HepG2 (cell line): ENCODE measurements around the gene WFDC12. TPM values are rescaled to one million over a fixed set of nuclear protein-coding genes. Genes with fewer than 3 reads are reported as not detected.
A peak's percentile ranks its signal among the peaks of the same experiment; 100 is the strongest.

Source experiments
- ELF3 ChIP-seq: IDR thresholded peaks from 2 replicates; pipeline ENCODE4 v1.6.1; 2016; ENCODE audit warnings: missing genetic modification reagents, missing compliant biosample characterization
- HNF1A ChIP-seq, 2 experiments: sonication (generic) in 1 of 2; formaldehyde crosslinking in 1 of 2; IDR thresholded peaks; 2 replicates each; pipeline versions ENCODE4 v1.4.0 to v1.6.1; 2016 to 2020; ENCODE audit warnings: borderline replicate concordance in 1 of 2, low read depth in 1 of 2, mild to moderate bottlenecking in 1 of 2, missing genetic modification reagents in 1 of 2
- KDM1A ChIP-seq: IDR thresholded peaks from 2 replicates; pipeline ENCODE4 v1.6.1; 2016; ENCODE audit warnings: missing compliant biosample characterization
- KMT2A ChIP-seq: sonication (generic); formaldehyde crosslinking; IDR thresholded peaks from 2 replicates; pipeline ENCODE4 v1.4.0; 2020; ENCODE audit warnings: missing genetic modification reagents
- MAFK ChIP-seq, 2 experiments: IDR thresholded peaks in 1 of 2; conservative IDR thresholded peaks in 1 of 2; 2 replicates each; pipeline ENCODE4 v1.6.1; 2011; ENCODE audit warnings: improper control_type of control experiment in 2 of 2, low read length in 2 of 2
- MEF2D ChIP-seq: sonication (generic); formaldehyde crosslinking; IDR thresholded peaks from 2 replicates; pipeline ENCODE4 v1.5.1; 2020; ENCODE audit warnings: mild to moderate bottlenecking, missing genetic modification reagents
- ZKSCAN5 ChIP-seq: sonication (generic); formaldehyde crosslinking; IDR thresholded peaks from 2 replicates; pipeline ENCODE4 v1.5.1; 2020; ENCODE audit warnings: mild to moderate bottlenecking, missing genetic modification reagents
- ZNF136 ChIP-seq: sonication (generic); formaldehyde crosslinking; IDR thresholded peaks from 2 replicates; pipeline ENCODE4 v1.8.1; 2022; ENCODE audit warnings: low read depth, mild to moderate bottlenecking, moderate library complexity, missing genetic modification reagents
- ZNF354B ChIP-seq: sonication (generic); formaldehyde crosslinking; IDR thresholded peaks from 2 replicates; pipeline ENCODE4 v1.8.0; 2022; ENCODE audit warnings: mild to moderate bottlenecking, missing genetic modification reagents
- ZNF432 ChIP-seq: sonication (generic); formaldehyde crosslinking; IDR thresholded peaks from 2 replicates; pipeline ENCODE4 v1.5.0; 2020; ENCODE audit warnings: missing genetic modification reagents, mild to moderate bottlenecking, borderline replicate concordance
- ZNF556 ChIP-seq: sonication (generic); formaldehyde crosslinking; IDR thresholded peaks from 2 replicates; pipeline ENCODE4 v1.4.0; 2020; ENCODE audit warnings: mild to moderate bottlenecking, missing genetic modification reagents, borderline replicate concordance
- ZNF768 ChIP-seq: sonication (generic); formaldehyde crosslinking; IDR thresholded peaks from 2 replicates; pipeline ENCODE4 v1.4.0; 2020; ENCODE audit warnings: missing genetic modification reagents
- ZNF770 ChIP-seq: sonication (generic); formaldehyde crosslinking; IDR thresholded peaks from 2 replicates; pipeline ENCODE4 v1.5.0; 2020; ENCODE audit warnings: mild to moderate bottlenecking, missing genetic modification reagents
- ZNF792 ChIP-seq: IDR thresholded peaks from 2 replicates; pipeline ENCODE4 v1.6.1; 2016
- ZNF879 ChIP-seq: sonication (generic); formaldehyde crosslinking; IDR thresholded peaks from 2 replicates; pipeline ENCODE4 v1.8.1; 2023; ENCODE audit warnings: missing genetic modification reagents
- polyA plus RNA-seq, 8 experiments: library from polyadenylated mRNA; depleted of rRNA in 3 of 8; stranded (reverse) in 7 of 8; unstranded in 1 of 8; fragments of >200 nt; fragmentation: Illumina TruSeq in 4 of 8; extraction: Trizol in 4 of 8; gene quantifications; 2 replicates each; pipeline versions ENCODE4 v1.2.1 to v1.2.3, GENCODE V29; 2011 to 2016; ENCODE audit warnings: low read depth in 4 of 8, missing spikeins in 1 of 8, mixed read lengths in 1 of 8; ENCODE audit not compliant: insufficient read depth in 1 of 8
- total RNA-seq, 5 experiments: library from RNA; depleted of rRNA; stranded (reverse); fragments of >200 nt; fragmentation: Illumina TruSeq; extraction: Trizol; gene quantifications; 2 replicates each; pipeline ENCODE4 v1.2.3, GENCODE V29; 2016; ENCODE audit warnings: low read depth in 1 of 5
- TF ChIP-seq, protein P1 (sequence below): sonication (generic); formaldehyde crosslinking; IDR thresholded peaks from 2 replicates; pipeline ENCODE4 v1.4.0; 2020; ENCODE audit warnings: low read depth, missing genetic modification reagents

Gene WFDC12
- total and polyA plus RNA-seq, 2 of the 13 experiments (the other 11 are each of a cell fraction or from before 2014, with no cell fraction given), result not detected

DNA sequence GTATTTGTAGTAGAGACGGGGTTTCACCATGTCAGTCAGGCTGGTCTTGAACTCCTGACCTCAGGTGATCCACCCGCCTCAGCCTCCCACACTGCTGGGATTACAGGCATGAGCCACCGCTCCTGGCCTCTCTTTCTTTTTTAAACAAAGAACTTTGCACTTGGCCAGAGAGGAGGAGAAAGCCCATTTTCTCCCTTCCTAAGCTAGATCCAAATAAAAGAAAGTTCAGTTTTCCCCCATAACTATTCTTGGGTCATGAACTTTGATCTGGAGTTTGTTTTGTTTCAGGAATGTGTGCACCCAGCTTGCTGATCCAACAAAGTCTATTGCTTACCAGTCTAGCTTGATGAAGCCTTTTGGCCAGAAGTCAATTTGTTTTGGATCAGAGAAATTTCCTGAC is 46.7 kb downstream of the WFDC12 start (continued):
- no peak for TF ChIP-seq ZNF879 (CRISPR knock-in tag)
- TF ChIP-seq MEF2D (CRISPR knock-in tag), result peak; percentile 91
- peak; percentile 76; the same call in 1 of the 2 replicates for TF ChIP-seq ZNF556 (CRISPR knock-in tag)
- peak; percentile 75; the same call in 1 of the 2 replicates for TF ChIP-seq ZNF792 (CRISPR knock-in tag)
- no peak for TF ChIP-seq ZNF432 (CRISPR knock-in tag)
- TF ChIP-seq MAFK (conservative IDR thresholded peaks at IDR 0.05 in 1 of 2, IDR thresholded peaks at IDR 0.05 in 1 of 2; ENCODE audit: low read length in 2 of 2), result peak in 1 of 2 experiments; percentile 59; a peak in 3 of 4 replicates
- no peak for TF ChIP-seq KMT2A (CRISPR knock-in tag)
- TF ChIP-seq KDM1A, result peak; percentile 89
- TF ChIP-seq, protein P1, sequence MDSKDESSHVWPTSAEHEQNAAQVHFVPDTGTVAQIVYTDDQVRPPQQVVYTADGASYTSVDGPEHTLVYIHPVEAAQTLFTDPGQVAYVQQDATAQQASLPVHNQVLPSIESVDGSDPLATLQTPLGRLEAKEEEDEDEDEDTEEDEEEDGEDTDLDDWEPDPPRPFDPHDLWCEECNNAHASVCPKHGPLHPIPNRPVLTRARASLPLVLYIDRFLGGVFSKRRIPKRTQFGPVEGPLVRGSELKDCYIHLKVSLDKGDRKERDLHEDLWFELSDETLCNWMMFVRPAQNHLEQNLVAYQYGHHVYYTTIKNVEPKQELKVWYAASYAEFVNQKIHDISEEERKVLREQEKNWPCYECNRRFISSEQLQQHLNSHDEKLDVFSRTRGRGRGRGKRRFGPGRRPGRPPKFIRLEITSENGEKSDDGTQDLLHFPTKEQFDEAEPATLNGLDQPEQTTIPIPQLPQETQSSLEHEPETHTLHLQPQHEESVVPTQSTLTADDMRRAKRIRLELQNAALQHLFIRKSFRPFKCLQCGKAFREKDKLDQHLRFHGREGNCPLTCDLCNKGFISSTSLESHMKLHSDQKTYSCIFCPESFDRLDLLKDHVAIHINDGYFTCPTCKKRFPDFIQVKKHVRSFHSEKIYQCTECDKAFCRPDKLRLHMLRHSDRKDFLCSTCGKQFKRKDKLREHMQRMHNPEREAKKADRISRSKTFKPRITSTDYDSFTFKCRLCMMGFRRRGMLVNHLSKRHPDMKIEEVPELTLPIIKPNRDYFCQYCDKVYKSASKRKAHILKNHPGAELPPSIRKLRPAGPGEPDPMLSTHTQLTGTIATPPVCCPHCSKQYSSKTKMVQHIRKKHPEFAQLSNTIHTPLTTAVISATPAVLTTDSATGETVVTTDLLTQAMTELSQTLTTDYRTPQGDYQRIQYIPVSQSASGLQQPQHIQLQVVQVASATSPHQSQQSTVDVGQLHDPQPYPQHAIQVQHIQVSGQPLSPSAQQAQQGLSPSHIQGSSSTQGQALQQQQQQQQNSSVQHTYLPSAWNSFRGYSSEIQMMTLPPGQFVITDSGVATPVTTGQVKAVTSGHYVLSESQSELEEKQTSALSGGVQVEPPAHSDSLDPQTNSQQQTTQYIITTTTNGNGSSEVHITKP (CRISPR knock-in tag), result 0 out of 2 replicates have a peak, but pooled peaks have one; percentile 29
- no peak for TF ChIP-seq HNF1A (IDR thresholded peaks at IDR 0.05; ENCODE audit: low read depth)
- TF ChIP-seq HNF1A (CRISPR knock-in tag; IDR thresholded peaks at IDR 0.05; ENCODE audit: borderline replicate concordance), result peak; percentile 21; the same call in 1 of the 2 replicates
- TF ChIP-seq ZNF136, result peak; percentile 85; the same call in 1 of the 2 replicates
- no peak for TF ChIP-seq ZNF354B (CRISPR knock-in tag)
- TF ChIP-seq ZNF770, result peak; percentile 93
- peak; percentile 84 for TF ChIP-seq ZKSCAN5 (CRISPR knock-in tag)
- TF ChIP-seq ELF3, result peak; percentile 55
- no peak for TF ChIP-seq ZNF768 (CRISPR knock-in tag)
